CD1c-positive myeloid dendritic cell (primary cell): Measurements from ENCODE around the gene ABCC4.

Experiments
- DNase-seq: peaks from one replicate; pipeline ENCODE4 v3.0.0-alpha.2; 2016; ENCODE audit errors: extremely low spot score

Gene ABCC4

GRCh38 chr13:95301183-95301967 lies at the start of gene ABCC4:
TSS of gene ABCC4 (minus strand) at chr13:95301451. CDS start at chr13:95301314, 137 bp downstream.
- peak; percentile 86 for DNase-seq

- DNase-seq, result no peak
These were observed 48.0 kb upstream of the ABCC4 start for GRCh38 chr13:95349267-95349666.

- no peak for DNase-seq
These were observed 42.7 kb upstream of the ABCC4 start for GRCh38 chr13:95343944-95344343.

- DNase-seq, result no peak
These were observed 40.2 kb upstream of the ABCC4 start for GRCh38 chr13:95341441-95341840.

GRCh38 chr13:95338905-95339304 lies 37.7 kb upstream of the ABCC4 start:
- no peak for DNase-seq

- DNase-seq, result no peak
These were observed 36.3 kb upstream of the ABCC4 start for GRCh38 chr13:95337597-95337996.

GRCh38 chr13:95335667-95336066 lies 34.4 kb upstream of the ABCC4 start:
- no peak for DNase-seq

GRCh38 chr13:95328386-95328785 lies 27.1 kb upstream of the ABCC4 start:
- no peak for DNase-seq

- no peak for DNase-seq
These were observed 25.9 kb upstream of the ABCC4 start for GRCh38 chr13:95327190-95327589.

- DNase-seq, result no peak
These were observed 25.4 kb upstream of the ABCC4 start for GRCh38 chr13:95326695-95327094.

- no peak for DNase-seq
These were observed 24.2 kb upstream of the ABCC4 start for GRCh38 chr13:95325485-95325884.

- no peak for DNase-seq
These were observed 22.8 kb upstream of the ABCC4 start for GRCh38 chr13:95323930-95324662.

GRCh38 chr13:95319551-95320274 lies 18.5 kb upstream of the ABCC4 start:
- DNase-seq, result no peak

- DNase-seq, result no peak
These were observed 16.1 kb upstream of the ABCC4 start for GRCh38 chr13:95317039-95317989.

- DNase-seq, result no peak
These were observed 14.5 kb upstream of the ABCC4 start for GRCh38 chr13:95315752-95316151.

- no peak for DNase-seq
These were observed 6.3 kb upstream of the ABCC4 start for GRCh38 chr13:95307507-95307906.

GRCh38 chr13:95304453-95304852 lies 3.2 kb upstream of the ABCC4 start:
- no peak for DNase-seq

- DNase-seq, result no peak
These were observed 730 bp upstream of the ABCC4 start for GRCh38 chr13:95301968-95302393.

GRCh38 chr13:95300625-95301182 lies 547 bp downstream of the ABCC4 start:
- peak; percentile 19 for DNase-seq

GRCh38 chr13:95298971-95299621 lies 2.2 kb downstream of the ABCC4 start:
- no peak for DNase-seq
